Stomach (tissue), 9 donors: ENCODE measurements around the gene CALHM4. TPM values are rescaled to one million over a fixed set of nuclear protein-coding genes. Genes with fewer than 3 reads are reported as not detected.

Experiments used
- DNase-seq, 2 donors: peaks; one replicate each; pipeline versions ENCODE4 v3.0.0 to v3.0.0-alpha.2; 2013 to 2019
- H3K27ac ChIP-seq, 5 donors: fragments of 200-600 bp in 4 of 5; sonication (generic) in 4 of 5; one replicate each; pipeline ENCODE4 v1.5.1; 2013 to 2019; ENCODE audit warnings: mild to moderate bottlenecking in 1 of 5, moderate library complexity in 1 of 5
- H3K27me3 ChIP-seq, 3 donors: fragments of 200-600 bp; sonication (generic); one replicate each; pipeline ENCODE4 v1.5.1; 2017 to 2019; ENCODE audit warnings: mixed run types in 1 of 3
- H3K36me3 ChIP-seq, 4 donors: fragments of 200-600 bp; sonication (generic); 1 replicate in 3 of 4; 2 replicates in 1 of 4; pipeline ENCODE4 v1.5.1; 2016 to 2019
- H3K4me1 ChIP-seq, 4 donors: fragments of 200-600 bp; sonication (generic); one replicate each; pipeline ENCODE4 v1.5.1; 2016 to 2019
- H3K4me3 ChIP-seq, 4 donors: fragments of 200-600 bp; sonication (generic) in 3 of 4; one replicate each; pipeline ENCODE4 v1.5.1; 2016 to 2019; ENCODE audit warnings: mild to moderate bottlenecking in 1 of 4
- H3K9me3 ChIP-seq, 4 donors: fragments of 200-600 bp; sonication (generic); one replicate each; pipeline ENCODE4 v1.5.1; 2016 to 2019
- EP300 ChIP-seq: sonication (generic); formaldehyde crosslinking; IDR thresholded peaks from one replicate; pipeline ENCODE4 v1.6.1; 2017; ENCODE audit warnings: antibody characterized with exemption
- POLR2A ChIP-seq, 4 donors: fragments of 450-650 bp; IDR thresholded peaks; one replicate each; pipeline ENCODE4 v1.6.1; 2016; ENCODE audit warnings: antibody characterized with exemption in 4 of 4, control low read depth in 2 of 4, mild to moderate bottlenecking in 1 of 4, moderate library complexity in 1 of 4
- POLR2AphosphoS5 ChIP-seq, 3 donors: sonication (generic); formaldehyde crosslinking; IDR thresholded peaks; one replicate each; pipeline ENCODE4 v1.6.1; 2016; ENCODE audit warnings: antibody characterized with exemption in 3 of 3
- WGBS, 5 donors: extraction: QIAGEN DNeasy Blood & Tissue Kit in 3 of 5; methylation state at CpG; one replicate each; pipeline versions ENCODE4 v1.1.5 to v1.1.7; 2013 to 2018; 5-methylcytosine and 5-hydroxymethylcytosine counted together
- intact Hi-C: fragments of 100-400 bp; cut with DNase I; formaldehyde crosslinking; loops from one replicate; pipeline ENCODE4 v1.15.1; 2023; ENCODE audit warnings: low total_unique reads
- polyA plus RNA-seq, 3 donors: library from polyadenylated mRNA; stranded (reverse); fragments of 200-250 nt; gene quantifications; one replicate each; pipeline ENCODE4 v1.2.3, GENCODE V29; 2013
- total RNA-seq, 5 donors: library from RNA; depleted of rRNA; stranded (reverse); fragments of >200 nt; gene quantifications; one replicate each; pipeline versions ENCODE4 v1.1.0 to v1.2.3, GENCODE V29; 2014 to 2016
- TF ChIP-seq, protein P1 (sequence below), 7 experiments: fragments of 450-650 bp in 4 of 7; fragments of 200-600 bp in 3 of 7; sonication (generic) in 3 of 7; IDR thresholded peaks; one replicate each; pipeline ENCODE4 v1.5.1; 2016 to 2019; ENCODE audit warnings: antibody characterized with exemption in 7 of 7, control low read depth in 2 of 7, mild to moderate bottlenecking in 1 of 7
- donor health status: healthy with polysubstance abuse.
- donor health status: Bipolar disorder and iron deficiency.
- donor health status: healthy.

CALHM4 gene
- total and polyA plus RNA-seq, 8 donors, result not detected

DNA sequence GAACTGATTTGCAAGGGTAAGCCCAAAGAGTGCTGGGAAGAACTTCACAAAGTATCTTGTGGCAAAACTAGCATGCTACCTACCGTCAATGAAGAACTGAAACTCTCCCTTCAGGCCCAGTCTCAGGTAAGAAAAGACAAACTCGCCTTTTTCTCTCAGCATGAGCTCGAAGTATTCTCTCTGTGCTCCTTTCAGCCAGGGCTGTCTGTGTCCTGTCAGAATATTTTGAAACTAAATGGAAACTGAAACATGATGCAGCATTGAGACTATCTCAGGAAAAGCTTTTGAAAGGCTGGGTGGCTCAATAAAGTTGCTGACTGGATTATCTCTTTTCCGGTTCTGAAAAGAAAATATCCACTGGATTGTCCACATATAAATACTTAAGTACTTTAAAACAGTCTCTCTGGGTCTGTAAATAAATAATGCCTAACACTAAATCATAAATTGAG, 41.4 kb upstream of the CALHM4 start:
- no peaks in the 10 kb centered on the region for H3K27me3 ChIP-seq
- no peak for DNase-seq
- H3K4me3 ChIP-seq, result peak overlapping the region; percentile 19 to 38 (median 28)
- H3K4me1 ChIP-seq, result peaks cover 0 to 13% (median 0%) of the 10 kb centered on the region in 4 donors
- TF ChIP-seq POLR2AphosphoS5 (IDR thresholded peaks at IDR 0.05) (peak in 1 of 3 donors; percentile 13), EP300 (no peak)
- H3K9me3 ChIP-seq, result no peaks in the 10 kb centered on the region
- WGBS, 5 donors, result 46 to 72% (median 55%) methylated on average over 4 of the region's 4 CpGs
- peak overlapping the region; percentile 66 to 84 (median 75) for H3K27ac ChIP-seq
- no peaks in the 10 kb centered on the region for H3K36me3 ChIP-seq
- intact Hi-C loops, result no loop called here

DNA sequence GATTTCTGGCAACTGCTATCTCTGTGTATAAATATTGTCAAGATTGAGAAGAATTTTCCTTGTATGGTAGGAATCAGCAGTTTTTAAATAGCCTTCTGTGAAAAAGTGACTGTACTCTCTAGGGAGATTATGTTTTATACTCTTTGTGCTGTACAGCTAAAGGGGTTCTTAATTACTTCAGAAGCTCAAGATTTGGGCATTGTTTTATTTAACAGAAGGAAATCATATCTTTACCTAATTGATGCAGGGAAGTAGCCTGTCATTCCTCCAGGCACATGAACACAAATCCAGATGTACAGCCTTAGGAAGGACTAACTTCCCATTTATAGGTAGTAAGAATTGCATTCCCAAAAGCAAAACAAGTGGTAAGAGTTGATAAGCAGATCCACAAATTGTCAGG, 40.8 kb upstream of the CALHM4 start:
- H3K36me3 ChIP-seq, result no peaks in the 10 kb centered on the region
- peak overlapping the region in 2 of 4 donors; percentile 19 to 38 for H3K4me3 ChIP-seq
- H3K27me3 ChIP-seq, result no peaks in the 10 kb centered on the region
- no peaks in the 10 kb centered on the region for H3K9me3 ChIP-seq
- intact Hi-C loops, result no loop called here
- peak overlapping the region in 2 of 5 donors; percentile 78 to 84 for H3K27ac ChIP-seq
- H3K4me1 ChIP-seq, result peaks cover 0 to 13% (median 0%) of the 10 kb centered on the region in 4 donors
- no peak for DNase-seq
- TF ChIP-seq, protein P1, sequence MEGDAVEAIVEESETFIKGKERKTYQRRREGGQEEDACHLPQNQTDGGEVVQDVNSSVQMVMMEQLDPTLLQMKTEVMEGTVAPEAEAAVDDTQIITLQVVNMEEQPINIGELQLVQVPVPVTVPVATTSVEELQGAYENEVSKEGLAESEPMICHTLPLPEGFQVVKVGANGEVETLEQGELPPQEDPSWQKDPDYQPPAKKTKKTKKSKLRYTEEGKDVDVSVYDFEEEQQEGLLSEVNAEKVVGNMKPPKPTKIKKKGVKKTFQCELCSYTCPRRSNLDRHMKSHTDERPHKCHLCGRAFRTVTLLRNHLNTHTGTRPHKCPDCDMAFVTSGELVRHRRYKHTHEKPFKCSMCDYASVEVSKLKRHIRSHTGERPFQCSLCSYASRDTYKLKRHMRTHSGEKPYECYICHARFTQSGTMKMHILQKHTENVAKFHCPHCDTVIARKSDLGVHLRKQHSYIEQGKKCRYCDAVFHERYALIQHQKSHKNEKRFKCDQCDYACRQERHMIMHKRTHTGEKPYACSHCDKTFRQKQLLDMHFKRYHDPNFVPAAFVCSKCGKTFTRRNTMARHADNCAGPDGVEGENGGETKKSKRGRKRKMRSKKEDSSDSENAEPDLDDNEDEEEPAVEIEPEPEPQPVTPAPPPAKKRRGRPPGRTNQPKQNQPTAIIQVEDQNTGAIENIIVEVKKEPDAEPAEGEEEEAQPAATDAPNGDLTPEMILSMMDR (IDR thresholded peaks at IDR 0.05), result no peak
- TF ChIP-seq POLR2AphosphoS5 (IDR thresholded peaks at IDR 0.05), result no peak
- TF ChIP-seq POLR2A (IDR thresholded peaks at IDR 0.05), result no peak
- TF ChIP-seq EP300, result no peak

DNA sequence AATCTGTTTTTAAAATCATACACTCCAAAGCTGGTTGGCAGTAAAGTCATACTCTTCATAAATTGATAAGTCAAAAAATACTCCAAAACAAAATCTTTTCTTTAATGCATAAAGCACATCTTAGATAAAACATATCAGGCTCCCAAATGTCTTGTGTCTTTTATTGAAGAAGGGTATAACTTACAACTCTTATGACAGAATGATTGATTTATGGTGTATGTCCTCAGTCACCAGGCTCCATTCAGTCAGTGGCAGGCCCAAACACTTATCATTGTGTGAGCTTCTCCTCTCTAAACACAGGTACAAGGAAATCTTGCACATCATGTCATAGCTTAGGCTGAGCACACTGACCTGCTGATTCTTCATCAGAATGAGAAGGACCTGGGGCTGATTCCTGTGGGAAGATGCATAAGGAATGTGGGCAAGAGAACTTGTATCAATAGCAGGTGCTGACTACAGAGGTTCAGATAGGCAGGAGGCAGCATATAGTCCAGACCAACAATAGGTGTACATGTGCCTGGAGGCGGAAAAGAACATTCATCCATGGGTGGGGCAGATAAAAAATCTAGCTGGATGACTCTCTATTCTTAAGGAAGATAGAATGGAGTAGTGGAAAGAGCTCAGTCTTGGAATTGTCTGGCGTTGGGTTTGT, 40.2 kb upstream of the CALHM4 start:
- Histone ChIP-seq H3K27ac (peak overlapping the region in 1 of 5 donors; percentile 84), H3K36me3 (no peaks in the 10 kb centered on the region), H3K27me3 (no peaks in the 10 kb centered on the region), H3K9me3 (no peaks in the 10 kb centered on the region), H3K4me1 (peaks cover 0 to 13% (median 0%) of the 10 kb centered on the region in 4 donors), H3K4me3 (no peak overlapping the region)
- WGBS, 5 donors, result 74 to 94% (median 83%) methylated on average over 2 of the region's 2 CpGs
- intact Hi-C loops, result no loop called here
- TF ChIP-seq POLR2A (IDR thresholded peaks at IDR 0.05), result no peak
- TF ChIP-seq, protein P1 (IDR thresholded peaks at IDR 0.05), result no peak
- no peak for TF ChIP-seq POLR2AphosphoS5 (IDR thresholded peaks at IDR 0.05)
- TF ChIP-seq EP300, result no peak
- DNase-seq, result no peak

DNA sequence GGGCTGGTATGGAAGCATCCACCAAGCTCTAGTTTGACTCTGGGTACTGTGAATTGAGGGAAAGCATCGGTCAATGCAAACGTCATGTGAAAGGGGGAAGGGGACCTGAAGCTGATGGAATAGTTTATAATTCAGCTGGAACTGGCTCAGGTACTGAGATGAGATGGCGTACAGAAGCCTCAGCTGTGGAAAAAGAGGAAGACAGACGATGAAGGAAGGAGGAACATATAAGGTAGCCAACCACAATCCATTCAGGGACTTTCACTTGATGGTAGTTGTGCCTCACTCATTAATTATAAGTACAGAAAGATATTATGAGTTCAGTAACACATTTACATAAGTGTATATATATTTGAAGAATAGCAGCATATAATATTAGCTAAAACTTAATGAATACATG, 39.4 kb upstream of the CALHM4 start:
- WGBS, 5 donors, result 81 to 95% (median 87%) methylated on average over 4 of the region's 4 CpGs
- H3K9me3 ChIP-seq, result no peaks in the 10 kb centered on the region
- H3K4me3 ChIP-seq, result no peak overlapping the region
- no peak overlapping the region for H3K27ac ChIP-seq
- TF ChIP-seq POLR2A (IDR thresholded peaks at IDR 0.05), result no peak
- TF ChIP-seq, protein P1 (IDR thresholded peaks at IDR 0.05), result no peak
- peaks cover 0 to 13% (median 0%) of the 10 kb centered on the region in 4 donors for H3K4me1 ChIP-seq
- no peak for DNase-seq
- intact Hi-C loops, result no loop called here
- no peaks in the 10 kb centered on the region for H3K27me3 ChIP-seq
- no peaks in the 10 kb centered on the region for H3K36me3 ChIP-seq

DNA sequence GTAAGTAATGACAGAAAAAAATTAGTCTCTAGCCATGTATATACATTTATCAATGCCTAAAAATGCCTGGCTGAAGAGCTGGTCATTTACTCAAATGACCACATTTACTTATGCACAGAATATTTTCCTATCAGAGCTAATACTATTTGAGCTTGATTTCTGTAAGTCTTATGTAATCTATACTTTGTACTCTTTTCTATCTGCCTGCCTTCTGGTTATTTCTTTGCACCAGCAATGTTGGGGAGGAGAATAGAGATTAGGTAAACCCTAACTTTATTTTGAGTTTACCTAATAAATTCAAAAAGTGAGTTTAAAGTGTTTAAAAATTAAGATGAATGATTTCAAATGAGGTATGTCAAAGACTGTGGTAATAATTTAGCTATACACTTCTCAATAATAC, 38.4 kb upstream of the CALHM4 start:
- no peaks in the 10 kb centered on the region for H3K27me3 ChIP-seq
- H3K36me3 ChIP-seq, result no peaks in the 10 kb centered on the region
- peaks cover 0 to 13% (median 0%) of the 10 kb centered on the region in 4 donors for H3K4me1 ChIP-seq
- H3K9me3 ChIP-seq, result no peaks in the 10 kb centered on the region
- H3K27ac ChIP-seq, result no peak overlapping the region
- intact Hi-C loops, result no loop called here
- no peak for DNase-seq
- TF ChIP-seq EP300, result no peak
- TF ChIP-seq, protein P1 (IDR thresholded peaks at IDR 0.05), result no peak
- TF ChIP-seq POLR2A (IDR thresholded peaks at IDR 0.05), result no peak
- no peak for TF ChIP-seq POLR2AphosphoS5 (IDR thresholded peaks at IDR 0.05)
- H3K4me3 ChIP-seq, result no peak overlapping the region
